Fibroblast of the aortic adventitia (primary cell): ENCODE data around the gene MTX1. TPM values are rescaled to one million over a fixed set of nuclear protein-coding genes. Genes with fewer than 3 reads are reported as not detected.
A peak's percentile ranks its signal among the peaks of the same experiment; 100 is the strongest.
"Not testable (repeated sequence)": the region's sequence is repeated elsewhere in the genome, so short reads cannot be mapped to it uniquely, and the experiment has no call there.

Source experiments
- DNase-seq: peaks from one replicate; pipeline ENCODE4 v3.0.0-alpha.2; 2010; ENCODE audit warnings: low read depth
- H3K4me3 ChIP-seq: 2 replicates; pipeline ENCODE4 v1.5.1; 2011; ENCODE audit warnings: low read depth, mild to moderate bottlenecking, control low read depth, low read length, moderate library complexity
- CTCF ChIP-seq: IDR thresholded peaks from 2 replicates; pipeline ENCODE4 v1.5.1; 2011; ENCODE audit warnings: mild to moderate bottlenecking, low read length, control low read depth, inconsistent platforms; ENCODE audit not compliant: insufficient read depth
- total RNA-seq: library from RNA; depleted of rRNA; stranded (reverse); fragments of >200 nt; gene quantifications from 2 replicates; pipeline ENCODE4 v1.2.3, GENCODE V29; 2012; ENCODE audit warnings: low replicate concordance

Gene MTX1
- total RNA-seq, 1 donor, result 26.1 TPM

GRCh38 chr1:155186067-155186793, 22.3 kb upstream of the MTX1 start:
- no peak overlapping the region for H3K4me3 ChIP-seq
- no peak for TF ChIP-seq CTCF
- no peak for DNase-seq

GRCh38 chr1:155186794-155187455, 21.6 kb upstream of the MTX1 start:
- no peak for TF ChIP-seq CTCF
- DNase-seq, result no peak
- H3K4me3 ChIP-seq, result no peak overlapping the region

- no peak for DNase-seq
- no peak overlapping the region for H3K4me3 ChIP-seq
- no peak for TF ChIP-seq CTCF
Observed at GRCh38 chr1:155187456-155187891, 21.0 kb upstream of the MTX1 start.

- H3K4me3 ChIP-seq, result no peak overlapping the region
- TF ChIP-seq CTCF, result no peak
- no peak for DNase-seq
Observed at GRCh38 chr1:155188268-155188667, 20.2 kb upstream of the MTX1 start.

- DNase-seq, H3K4me3 ChIP-seq: not testable (repeated sequence)
Observed at GRCh38 chr1:155189926-155190325, 18.6 kb upstream of the MTX1 start.

GRCh38 chr1:155191904-155192303, 16.6 kb upstream of the MTX1 start:
- no peak for DNase-seq
- no peak overlapping the region for H3K4me3 ChIP-seq
- TF ChIP-seq CTCF, result no peak

GRCh38 chr1:155192346-155193274, 15.9 kb upstream of the MTX1 start:
- no peak for TF ChIP-seq CTCF
- H3K4me3 ChIP-seq, result peak overlapping the region; percentile 70
- no peak for DNase-seq
